SK-N-SH (cell line): ENCODE data around the gene SMARCA2. TPM values are rescaled to one million over a fixed set of nuclear protein-coding genes. Genes with fewer than 3 reads are reported as not detected.

Experiments used
- CTCF ChIA-PET: fragments of 300-600, 350-600 bp; formaldehyde crosslinking; extraction: SDS; loops from one replicate; lab custom pipeline; 2021; lab: Yijun Ruan, JAX
- POLR2A ChIA-PET: fragments of 350-600 bp; sonication (Branson Sonifier 250); formaldehyde crosslinking; extraction: SDS; loops from one replicate; lab custom pipeline; 2020; ENCODE audit warnings: antibody characterized with exemption, inconsistent platforms; lab: Yijun Ruan, JAX
- DNase-seq: peaks from one replicate; pipeline ENCODE4 v3.0.0; 2012
- H2AFZ ChIP-seq: fragments of 200-600 bp; sonication (generic); 2 replicates; pipeline ENCODE4 v1.8.1; 2016; ENCODE audit warnings: antibody characterized with exemption, mild to moderate bottlenecking, low read depth
- H3F3A ChIP-seq: fragments of 200-600 bp; sonication (generic); replicated peaks from 2 replicates; pipeline ENCODE3; 2016; ENCODE audit warnings: antibody characterized with exemption, mild to moderate bottlenecking; ENCODE audit not compliant: insufficient read depth
- H3K27ac ChIP-seq, 2 experiments: fragments of 200-500 bp in 1 of 2; fragments of 200-600 bp in 1 of 2; sonication (Bioruptor generic) in 1 of 2; sonication (generic), shearing (Covaris generic) in 1 of 2; 2 replicates each; pipeline versions ENCODE4 v1.5.1 to v1.6.1; 2014 to 2016; ENCODE audit warnings: low read depth in 2 of 2, inconsistent platforms in 1 of 2, low read length in 1 of 2, mild to moderate bottlenecking in 1 of 2, mixed read lengths in 1 of 2
- H3K27me3 ChIP-seq: fragments of 200-600 bp; sonication (generic), shearing (Covaris generic); 2 replicates; pipeline ENCODE4 v1.6.1; 2016; ENCODE audit warnings: mixed run types; ENCODE audit not compliant: insufficient read depth
- H3K36me3 ChIP-seq, 2 experiments: fragments of 200-500 bp in 1 of 2; fragments of 200-600 bp in 1 of 2; sonication (Bioruptor generic) in 1 of 2; sonication (generic) in 1 of 2; replicated peaks in 1 of 2; 2 replicates each; pipeline versions ENCODE3 to v1.5.1; 2014 to 2016; ENCODE audit warnings: low read length in 1 of 2, mild to moderate bottlenecking in 1 of 2; ENCODE audit not compliant: insufficient read depth in 2 of 2, control insufficient read depth in 1 of 2
- H3K4me1 ChIP-seq, 2 experiments: fragments of 200-500 bp in 1 of 2; fragments of 200-600 bp in 1 of 2; sonication (Bioruptor generic) in 1 of 2; sonication (generic), shearing (Covaris generic) in 1 of 2; 2 replicates each; pipeline versions ENCODE4 v1.5.1 to v1.6.1; 2014 to 2016; ENCODE audit warnings: low read depth in 1 of 2, low read length in 1 of 2, mixed run types in 1 of 2; ENCODE audit not compliant: insufficient read depth in 2 of 2, control insufficient read depth in 1 of 2
- H3K4me2 ChIP-seq: fragments of 200-600 bp; sonication (generic), shearing (Covaris generic); 2 replicates; pipeline ENCODE4 v1.6.1; 2017; ENCODE audit warnings: mixed run types
- H3K4me3 ChIP-seq, 2 experiments: fragments of 200-500 bp in 1 of 2; fragments of 200-600 bp in 1 of 2; sonication (Bioruptor generic) in 1 of 2; sonication (generic), shearing (Covaris generic) in 1 of 2; 2 replicates each; pipeline versions ENCODE4 v1.5.1 to v1.8.1; 2014 to 2016; ENCODE audit warnings: low read depth in 2 of 2, inconsistent platforms in 1 of 2, low read length in 1 of 2, mild to moderate bottlenecking in 1 of 2, mixed read lengths in 1 of 2, moderate library complexity in 1 of 2
- H3K79me2 ChIP-seq: fragments of 200-600 bp; sonication (generic); 2 replicates; pipeline ENCODE4 v1.8.1; 2017; ENCODE audit warnings: mild to moderate bottlenecking; ENCODE audit not compliant: insufficient read depth
- H3K9ac ChIP-seq: fragments of 200-600 bp; sonication (generic); 2 replicates; pipeline ENCODE4 v1.6.1; 2017; ENCODE audit warnings: mixed run types
- H3K9me2 ChIP-seq: fragments of 200-600 bp; sonication (generic); 2 replicates; pipeline ENCODE4 v1.6.1; 2017; ENCODE audit warnings: mixed run types
- H3K9me3 ChIP-seq: fragments of 200-600 bp; sonication (generic); 2 replicates; pipeline ENCODE4 v1.6.1; 2017; ENCODE audit warnings: mixed run types, mild to moderate bottlenecking, moderate library complexity
- H4K20me1 ChIP-seq: fragments of 200-600 bp; sonication (generic); 2 replicates; pipeline ENCODE4 v1.6.1; 2017; ENCODE audit warnings: mild to moderate bottlenecking, mixed run types; ENCODE audit not compliant: insufficient read depth
- CHD2 ChIP-seq: fragments of 150-350 bp; IDR thresholded peaks from 2 replicates; pipeline ENCODE4 v1.6.1; 2018; ENCODE audit warnings: low read length; ENCODE audit not compliant: partially characterized antibody
- CTCF ChIP-seq: fragments of 200-600 bp; sonication (generic); IDR thresholded peaks from 2 replicates; pipeline ENCODE4 v1.6.1; 2017; ENCODE audit warnings: antibody characterized with exemption, mild to moderate bottlenecking, moderate library complexity
- EP300 ChIP-seq, 2 experiments: IDR thresholded peaks; 2 replicates each; pipeline versions ENCODE4 v1.4.0 to v1.6.1; 2012; ENCODE audit warnings: borderline replicate concordance in 1 of 2, low read depth in 1 of 2, low read length in 1 of 2
- EZH2phosphoT487 ChIP-seq: fragments of 200-600 bp; sonication (generic); IDR thresholded peaks from 2 replicates; pipeline ENCODE4 v1.6.1; 2017; ENCODE audit warnings: low read depth, mixed run types, mild to moderate bottlenecking, antibody characterized with exemption, moderate library complexity, borderline replicate concordance
- FOXJ3 ChIP-seq: sonication (generic); formaldehyde crosslinking; IDR thresholded peaks from 2 replicates; pipeline ENCODE4 v1.5.1; 2020; ENCODE audit warnings: mild to moderate bottlenecking, missing genetic modification reagents
- GATA2 ChIP-seq: sonication (generic); formaldehyde crosslinking; IDR thresholded peaks from 2 replicates; pipeline ENCODE4 v1.5.0; 2020; ENCODE audit warnings: mild to moderate bottlenecking, missing genetic modification reagents
- IRF3 ChIP-seq: fragments of 150-350 bp; IDR thresholded peaks from 2 replicates; pipeline ENCODE4 v1.6.1; 2016; ENCODE audit warnings: mild to moderate bottlenecking, low read depth, low read length
- JUND ChIP-seq: IDR thresholded peaks from 2 replicates; pipeline ENCODE4 v1.4.0; 2012
- MEF2A ChIP-seq: IDR thresholded peaks from 2 replicates; pipeline ENCODE4 v1.4.0; 2012; ENCODE audit warnings: low read depth, borderline replicate concordance
- RXRA ChIP-seq: IDR thresholded peaks from 2 replicates; pipeline ENCODE4 v1.4.0; 2012; ENCODE audit warnings: low read depth, mild to moderate bottlenecking, borderline replicate concordance
- SIN3A ChIP-seq: IDR thresholded peaks from 2 replicates; pipeline ENCODE4 v1.6.1; 2012; ENCODE audit warnings: low read depth, mild to moderate bottlenecking, low read length, moderate library complexity, borderline replicate concordance
- TAF1 ChIP-seq: IDR thresholded peaks from 2 replicates; pipeline ENCODE4 v1.6.1; 2012; ENCODE audit warnings: low read depth, mild to moderate bottlenecking, low read length, moderate library complexity, borderline replicate concordance
- TCF12 ChIP-seq: IDR thresholded peaks from 2 replicates; pipeline ENCODE4 v1.4.0; 2012
- TEAD4 ChIP-seq: IDR thresholded peaks from 2 replicates; pipeline ENCODE4 v1.4.0; 2012; ENCODE audit warnings: mild to moderate bottlenecking, borderline replicate concordance; ENCODE audit not compliant: insufficient read depth
- USF1 ChIP-seq: IDR thresholded peaks from 2 replicates; pipeline ENCODE4 v1.4.0; 2012; ENCODE audit warnings: low read depth, borderline replicate concordance
- WGBS: methylation state at CpG from one replicate; pipeline ENCODE4 v1.1.6; 2017; ENCODE audit warnings: low lambda C conversion rate; 5-methylcytosine and 5-hydroxymethylcytosine counted together
- polyA plus RNA-seq, 3 experiments: library from polyadenylated mRNA; depleted of rRNA; stranded (reverse); fragments of >200 nt; gene quantifications; 2 replicates each; pipeline ENCODE4 v1.2.3, GENCODE V29; 2012

Gene SMARCA2
- polyA plus RNA-seq, 1 of the 3 experiments (the other 2 are of a cell fraction): 17.4 TPM

- H3K4me3 ChIP-seq: no peak overlapping the region
- H3K27ac ChIP-seq: no peak overlapping the region
- H3K9me2 ChIP-seq: no peaks in the 10 kb centered on the region
- H3K9me3 ChIP-seq: no peaks in the 10 kb centered on the region
- H4K20me1 ChIP-seq: no peaks in the 10 kb centered on the region
- ChIA-PET CTCF (interaction anchor here (1.1 to 1.5 kb wide), 3 partner anchors 14 to 24 kb away, joined by 3 to 6 read pairs (median 4); no protein-coding TSS in a partner anchor), POLR2A (no interaction called here)
- H2AFZ ChIP-seq: no peak overlapping the region
- H3K9ac ChIP-seq: no peak overlapping the region
- H3K36me3 ChIP-seq: peaks cover 18 to 25% of the 10 kb centered on the region in 2 experiments
- H3F3A ChIP-seq: no peaks in the 10 kb centered on the region
- H3K4me1 ChIP-seq: peaks cover under 1 to 7% of the 10 kb centered on the region in 2 experiments; a peak in 2 of 4 replicates
- WGBS: 83% methylated on average over 2 of the region's 2 CpGs
- no peaks in the 10 kb centered on the region for H3K79me2 ChIP-seq
- no peak overlapping the region for H3K4me2 ChIP-seq
- TF ChIP-seq CHD2: no peak
- no peaks in the 10 kb centered on the region for H3K27me3 ChIP-seq
- no peak for DNase-seq
These were observed 94.0 kb downstream of the SMARCA2 start for GRCh38 chr9:2109069-2109650.

- Histone ChIP-seq H2AFZ (no peak overlapping the region), H3K36me3 (peaks cover 12 to 22% of the 10 kb centered on the region in 2 experiments), H3K9me3 (no peaks in the 10 kb centered on the region), H3K4me2 (no peak overlapping the region), H3F3A (no peaks in the 10 kb centered on the region), H3K4me3 (no peak overlapping the region), H4K20me1 (no peaks in the 10 kb centered on the region), H3K9ac (no peak overlapping the region), H3K27ac (no peak overlapping the region), H3K9me2 (no peaks in the 10 kb centered on the region), H3K27me3 (no peaks in the 10 kb centered on the region), H3K4me1 (peaks cover 2 to 7% of the 10 kb centered on the region in 2 experiments; a peak in 2 of 4 replicates), H3K79me2 (no peaks in the 10 kb centered on the region)
- 78% methylated on average over 2 of the region's 2 CpGs for WGBS
- ChIA-PET CTCF (interaction anchor here (1.1 kb wide), 1 partner anchor 23 kb away, joined by 3 read pairs; no protein-coding TSS in a partner anchor), POLR2A (no interaction called here)
- DNase-seq: no peak
- TF ChIP-seq CTCF: no peak
- no peak for TF ChIP-seq USF1
- no peak for TF ChIP-seq RXRA
- TF ChIP-seq EZH2phosphoT487: no peak
- no peak for TF ChIP-seq TEAD4
- no peak for TF ChIP-seq JUND
- no peak for TF ChIP-seq TAF1
- TF ChIP-seq TCF12: no peak
- no peak for TF ChIP-seq SIN3A
- no peak for TF ChIP-seq IRF3
- TF ChIP-seq MEF2A: no peak
- TF ChIP-seq EP300 (IDR thresholded peaks at IDR 0.05; ENCODE audit: borderline replicate concordance in 1 of 2, low read depth in 1 of 2, low read length in 1 of 2): no peak
- TF ChIP-seq GATA2 (CRISPR knock-in tag): no peak
- TF ChIP-seq FOXJ3 (CRISPR knock-in tag): no peak
These were observed 94.9 kb downstream of the SMARCA2 start for GRCh38 chr9:2110036-2110435.
